ENCODE results near the gene CEP135.
"Not testable (repeated sequence)": the region's sequence is repeated elsewhere in the genome, so short reads cannot be mapped to it uniquely, and the experiment has no call there.

CEP135 gene

DNA sequence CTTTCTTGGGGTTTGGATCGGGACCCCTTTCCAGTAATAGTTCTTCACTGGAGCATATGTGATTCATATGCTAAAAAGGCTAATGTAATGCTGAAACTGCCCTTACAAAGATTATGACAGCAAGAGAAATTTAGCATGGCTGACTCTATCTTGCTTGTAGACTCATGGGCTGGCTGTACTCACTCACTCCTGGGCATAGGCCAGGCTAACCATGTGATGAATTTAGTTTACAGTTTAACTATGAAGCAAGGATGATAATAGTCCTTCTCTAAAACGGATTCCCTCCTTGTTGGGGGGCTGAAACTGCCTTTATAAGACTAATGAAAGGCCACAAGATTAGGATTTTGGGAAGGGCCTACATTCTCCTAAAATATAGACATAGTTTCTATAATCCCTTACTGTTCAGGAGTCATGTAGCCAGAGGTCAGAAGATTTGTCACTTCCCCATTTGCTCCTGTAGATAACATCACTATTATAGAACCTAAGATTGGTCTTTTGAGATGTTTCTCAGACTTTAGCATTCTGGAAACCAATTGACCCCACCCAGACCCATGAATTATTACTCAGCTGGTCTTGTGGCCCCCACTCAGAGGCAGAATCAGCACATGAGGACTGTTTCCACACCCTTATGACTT, 20.8 kb upstream of the CEP135 start:
- no peak for DNase-seq
- TF ChIP-seq POLR2A (IDR thresholded peaks at IDR 0.05; ENCODE audit: low read length), result no peak
- TF ChIP-seq GATA1 (IDR thresholded peaks at IDR 0.05; ENCODE audit: low read depth, low read length), result no peak

GRCh38 chr4:55928846-55929245, 19.9 kb upstream of the CEP135 start:
- no peak for DNase-seq
- TF ChIP-seq GATA1 (IDR thresholded peaks at IDR 0.05; ENCODE audit: low read depth, low read length) (no peak), POLR2A (IDR thresholded peaks at IDR 0.05; ENCODE audit: low read length) (no peak)

DNA sequence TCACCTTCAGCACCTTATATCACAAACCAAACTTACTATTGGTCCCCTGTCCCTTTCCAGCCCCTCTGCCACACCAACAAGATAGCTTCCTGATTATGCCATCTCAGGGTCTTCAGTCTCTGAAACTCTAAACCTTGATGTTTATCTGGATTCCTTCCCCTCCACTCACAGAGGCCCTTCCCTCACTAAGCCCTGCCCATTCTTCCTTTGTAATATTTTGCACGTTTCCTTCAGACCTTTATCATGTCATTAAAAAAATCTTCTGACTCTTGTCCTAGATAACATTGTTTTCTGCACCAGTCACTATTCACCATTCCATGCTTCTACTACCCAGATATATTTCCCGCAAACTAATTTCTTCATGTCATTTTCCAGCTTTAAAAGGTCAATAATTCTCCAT, 17.7 kb upstream of the CEP135 start:
- no peak for DNase-seq
- TF ChIP-seq POLR2A (IDR thresholded peaks at IDR 0.05; ENCODE audit: low read length), result no peak

GRCh38 chr4:55931833-55932232, 16.9 kb upstream of the CEP135 start:
- no peak for DNase-seq
- TF ChIP-seq GATA1 (IDR thresholded peaks at IDR 0.05; ENCODE audit: low read depth, low read length), result no peak
- no peak for TF ChIP-seq POLR2A (IDR thresholded peaks at IDR 0.05; ENCODE audit: low read length)

- TF ChIP-seq GATA1 (IDR thresholded peaks at IDR 0.05; ENCODE audit: low read depth, low read length) (no peak), POLR2A (IDR thresholded peaks at IDR 0.05; ENCODE audit: low read length) (no peak)
- DNase-seq, result no peak
Measured at GRCh38 chr4:55932511-55932910, 16.2 kb upstream of the CEP135 start.

DNA sequence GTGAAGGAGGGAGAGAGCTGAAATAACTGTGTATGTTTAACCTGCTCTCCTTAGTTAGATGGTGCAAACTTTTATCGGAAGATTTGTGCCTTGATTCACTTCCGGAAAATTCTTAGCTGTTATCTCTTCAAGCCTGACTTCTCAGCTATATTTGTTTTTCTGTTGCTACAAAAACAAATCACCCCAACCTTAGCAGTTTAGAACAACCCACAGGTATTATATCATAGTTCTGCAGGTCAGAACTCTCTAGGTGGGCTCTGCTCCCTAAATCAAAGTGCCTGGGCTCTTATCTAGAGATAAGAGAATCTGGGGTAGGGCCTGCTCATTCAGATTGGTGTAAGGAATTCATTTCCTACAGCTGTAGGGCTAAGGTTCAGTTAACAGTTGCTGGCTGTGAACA, 15.1 kb upstream of the CEP135 start:
- DNase-seq, result no peak
- TF ChIP-seq POLR2A (IDR thresholded peaks at IDR 0.05; ENCODE audit: low read length) (no peak), GATA1 (IDR thresholded peaks at IDR 0.05; ENCODE audit: low read depth, low read length) (no peak)

GRCh38 chr4:55935907-55936306, 12.8 kb upstream of the CEP135 start:
- DNase-seq, result not testable (repeated sequence)

DNA sequence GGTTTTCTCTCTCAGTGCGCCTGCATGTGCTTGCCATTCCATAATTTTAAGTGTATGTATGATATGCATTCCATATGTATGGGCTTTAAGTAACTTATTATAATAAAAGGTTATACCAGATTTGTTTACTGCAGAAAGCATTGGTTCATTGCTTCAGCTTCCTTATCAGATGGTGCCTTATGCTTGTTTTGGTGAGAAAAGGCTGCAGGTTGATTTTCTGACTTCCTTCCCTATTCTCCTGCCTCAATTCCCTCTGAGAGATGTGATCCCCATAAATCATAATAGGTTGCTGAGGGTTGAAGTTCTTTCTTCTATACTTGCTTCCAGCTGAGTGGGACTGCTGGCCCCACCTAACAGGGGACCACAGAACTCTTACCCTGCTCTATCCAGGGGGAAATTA, 10.3 kb upstream of the CEP135 start:
- TF ChIP-seq GATA1 (IDR thresholded peaks at IDR 0.05; ENCODE audit: low read depth, low read length) (no peak), POLR2A (IDR thresholded peaks at IDR 0.05; ENCODE audit: low read length) (no peak)
- DNase-seq, result no peak

- no peak for TF ChIP-seq GATA1 (IDR thresholded peaks at IDR 0.05; ENCODE audit: low read depth, low read length)
- TF ChIP-seq POLR2A (IDR thresholded peaks at IDR 0.05; ENCODE audit: low read length), result no peak
- no peak for DNase-seq
Measured at GRCh38 chr4:55939421-55939820, 9.3 kb upstream of the CEP135 start.

DNA sequence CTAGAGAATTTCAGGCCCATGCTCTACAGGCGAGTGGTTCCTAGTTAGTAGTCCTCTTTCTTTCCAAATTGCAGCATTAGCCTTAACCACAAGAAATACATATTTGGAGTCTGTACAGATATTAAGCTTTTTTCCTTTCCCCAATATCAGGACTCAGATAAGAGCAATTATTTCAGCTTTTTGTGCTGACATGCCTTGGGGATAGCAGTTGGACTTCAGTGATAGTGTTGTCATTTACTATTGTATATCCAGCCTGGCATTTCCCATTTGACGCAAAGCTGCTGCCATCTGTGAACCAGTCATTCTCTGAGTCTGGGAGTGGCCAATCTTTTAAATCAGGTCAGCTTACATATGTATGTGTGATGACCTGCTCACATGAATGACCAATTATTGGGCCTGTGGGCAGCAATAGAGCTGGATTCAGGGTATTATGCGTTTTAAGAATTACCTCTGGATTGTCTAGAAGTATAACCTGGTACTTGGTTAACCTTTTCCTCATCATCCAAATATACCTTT, 6.8 kb upstream of the CEP135 start:
- TF ChIP-seq GATA1 (IDR thresholded peaks at IDR 0.05; ENCODE audit: low read depth, low read length) (no peak), POLR2A (IDR thresholded peaks at IDR 0.05; ENCODE audit: low read length) (no peak)
- DNase-seq, result no peak

- DNase-seq, result no peak
- no peak for TF ChIP-seq POLR2A (IDR thresholded peaks at IDR 0.05; ENCODE audit: low read length)
- no peak for TF ChIP-seq GATA1 (IDR thresholded peaks at IDR 0.05; ENCODE audit: low read depth, low read length)
Measured at GRCh38 chr4:55947254-55947882, 1.4 kb upstream of the CEP135 start.

DNA sequence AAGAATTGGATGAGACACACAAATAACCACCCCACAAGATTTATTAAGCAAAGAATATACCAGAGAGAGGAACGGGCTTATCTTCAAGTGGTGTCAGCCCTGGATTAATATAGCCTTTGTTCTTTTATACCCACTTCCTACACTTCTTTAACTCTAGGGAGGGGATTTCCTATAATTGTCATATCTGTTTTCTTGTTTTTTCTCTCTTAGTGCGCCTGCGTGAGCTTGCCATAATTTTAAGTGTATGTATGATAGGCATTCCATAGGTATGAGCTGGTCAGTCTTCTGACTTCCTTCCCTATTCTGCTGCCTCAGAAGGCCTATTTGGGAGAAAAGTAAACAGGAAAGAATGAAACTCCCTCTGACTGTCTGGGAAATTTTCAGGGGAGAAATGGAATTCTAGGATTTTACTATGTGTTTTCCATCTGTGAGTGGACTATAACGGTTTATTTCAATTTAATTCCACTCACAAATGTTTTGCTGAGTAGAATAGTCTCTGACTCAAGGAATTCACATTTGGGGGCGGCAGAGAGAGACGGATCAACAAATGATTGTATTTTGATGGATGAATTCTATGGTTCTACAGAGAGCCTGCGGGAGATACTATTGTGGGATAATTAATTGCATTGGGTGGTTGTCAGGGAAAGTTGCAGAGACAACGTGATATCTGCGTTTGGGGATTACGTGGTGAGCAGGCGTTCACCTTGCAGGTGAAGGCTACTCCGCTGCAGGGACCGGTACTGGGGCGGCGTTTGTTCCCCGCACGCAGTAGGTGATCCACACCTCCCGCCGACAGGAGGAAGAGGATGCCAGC, 626 bp upstream of the CEP135 start:
- DNase-seq, result peak; percentile 15 to 25
- TF ChIP-seq GATA1 (IDR thresholded peaks at IDR 0.05; ENCODE audit: low read depth, low read length), result no peak
- TF ChIP-seq POLR2A (IDR thresholded peaks at IDR 0.05; ENCODE audit: low read length), result no peak

GRCh38 chr4:55949482-55949802, 697 bp downstream of the CEP135 start:
- DNase-seq, result peak in 1 of 2 experiments; percentile 66
- TF ChIP-seq POLR2A (IDR thresholded peaks at IDR 0.05; ENCODE audit: low read length) (peak; percentile 29), GATA1 (IDR thresholded peaks at IDR 0.05; ENCODE audit: low read depth, low read length) (no peak)

- no peak for TF ChIP-seq GATA1 (IDR thresholded peaks at IDR 0.05; ENCODE audit: low read depth, low read length)
- no peak for TF ChIP-seq POLR2A (IDR thresholded peaks at IDR 0.05; ENCODE audit: low read length)
- no peak for DNase-seq
Measured at GRCh38 chr4:55951191-55951922, 2.6 kb downstream of the CEP135 start.

Measured in erythroblast (primary cell).